Right lobe of liver (tissue), 4 donors: ENCODE results near the gene R3HCC1L.

Experiments used
- POLR2A ChIP-seq: fragments of 450-650 bp; IDR thresholded peaks from one replicate; pipeline ENCODE4 v1.6.1; 2017; ENCODE audit warnings: antibody characterized with exemption, mild to moderate bottlenecking
- TF ChIP-seq, protein P1 (sequence below), 4 donors: fragments of 200-600 bp in 3 of 4; fragments of 450-650 bp in 1 of 4; IDR thresholded peaks; one replicate each; pipeline versions ENCODE4 v1.5.1 to v1.8.0; 2016 to 2022; ENCODE audit warnings: antibody characterized with exemption in 4 of 4, mild to moderate bottlenecking in 2 of 4
- donor health status: DM: no; HTN: no; CAD: no.
- donor health status: DM: no; HTN: no; CAD: no.
- donor health status: DM: no; HTN: yes; CAD: no.

DNA sequence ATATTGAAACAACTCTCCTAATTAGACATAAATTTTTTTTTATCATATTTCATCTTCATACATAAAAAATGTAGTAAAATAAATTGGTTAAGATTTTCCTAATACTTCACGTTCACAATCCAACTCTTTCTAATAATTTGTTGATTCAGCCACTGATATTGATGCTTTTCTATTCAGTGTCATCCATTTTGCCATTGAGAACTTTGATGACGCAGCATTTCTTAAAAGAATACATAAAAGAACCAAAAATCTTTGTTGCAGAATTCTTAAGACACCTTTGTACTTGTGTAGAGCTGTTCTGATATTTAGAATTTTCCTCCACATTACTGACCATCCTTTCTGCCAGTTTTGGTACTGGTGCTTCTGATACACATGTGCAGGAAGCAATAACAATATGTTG, 80.9 kb downstream of the R3HCC1L start:
- TF ChIP-seq, protein P1, sequence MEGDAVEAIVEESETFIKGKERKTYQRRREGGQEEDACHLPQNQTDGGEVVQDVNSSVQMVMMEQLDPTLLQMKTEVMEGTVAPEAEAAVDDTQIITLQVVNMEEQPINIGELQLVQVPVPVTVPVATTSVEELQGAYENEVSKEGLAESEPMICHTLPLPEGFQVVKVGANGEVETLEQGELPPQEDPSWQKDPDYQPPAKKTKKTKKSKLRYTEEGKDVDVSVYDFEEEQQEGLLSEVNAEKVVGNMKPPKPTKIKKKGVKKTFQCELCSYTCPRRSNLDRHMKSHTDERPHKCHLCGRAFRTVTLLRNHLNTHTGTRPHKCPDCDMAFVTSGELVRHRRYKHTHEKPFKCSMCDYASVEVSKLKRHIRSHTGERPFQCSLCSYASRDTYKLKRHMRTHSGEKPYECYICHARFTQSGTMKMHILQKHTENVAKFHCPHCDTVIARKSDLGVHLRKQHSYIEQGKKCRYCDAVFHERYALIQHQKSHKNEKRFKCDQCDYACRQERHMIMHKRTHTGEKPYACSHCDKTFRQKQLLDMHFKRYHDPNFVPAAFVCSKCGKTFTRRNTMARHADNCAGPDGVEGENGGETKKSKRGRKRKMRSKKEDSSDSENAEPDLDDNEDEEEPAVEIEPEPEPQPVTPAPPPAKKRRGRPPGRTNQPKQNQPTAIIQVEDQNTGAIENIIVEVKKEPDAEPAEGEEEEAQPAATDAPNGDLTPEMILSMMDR (IDR thresholded peaks at IDR 0.05), result no peak
- TF ChIP-seq POLR2A, result no peak
